ENCODE results near the gene RAB6A.
A peak's percentile ranks its signal among the peaks of the same experiment; 100 is the strongest.
"Not testable (repeated sequence)": the region's sequence is repeated elsewhere in the genome, so short reads cannot be mapped to it uniquely, and the experiment has no call there.

The RAB6A gene

GRCh38 chr11:73760679-73761402 lies at the start of gene RAB6A:
Gene RAB6A (minus strand): TSS chr11:73761074. CDS start chr11:73760635, 439 bp downstream.
- DNase-seq (ENCODE audit: low spot score), result peak; percentile 98

- DNase-seq (ENCODE audit: low spot score), result no peak
These were observed 49.8 kb upstream of the RAB6A start for GRCh38 chr11:73810637-73811036.

DNA sequence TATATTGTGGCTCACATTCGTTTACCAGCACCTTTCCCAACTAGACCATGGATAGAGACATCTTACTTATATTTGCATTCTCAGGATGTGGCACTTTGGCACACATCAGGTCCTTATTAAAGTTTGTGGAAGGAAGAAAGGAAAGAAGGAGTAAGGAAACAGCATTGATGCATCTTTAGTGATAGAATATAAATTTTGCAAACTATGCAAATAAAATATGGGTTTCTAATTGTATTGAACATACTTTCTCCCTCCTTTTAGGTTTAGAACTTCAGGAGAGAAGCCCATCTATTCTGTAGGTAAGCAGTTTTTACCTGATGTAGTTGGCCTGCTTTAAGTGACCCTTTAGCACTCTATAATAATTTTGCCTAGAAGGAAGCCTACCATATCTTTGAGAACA lies 47.2 kb upstream of the RAB6A start:
- DNase-seq (ENCODE audit: low spot score), result no peak

DNA sequence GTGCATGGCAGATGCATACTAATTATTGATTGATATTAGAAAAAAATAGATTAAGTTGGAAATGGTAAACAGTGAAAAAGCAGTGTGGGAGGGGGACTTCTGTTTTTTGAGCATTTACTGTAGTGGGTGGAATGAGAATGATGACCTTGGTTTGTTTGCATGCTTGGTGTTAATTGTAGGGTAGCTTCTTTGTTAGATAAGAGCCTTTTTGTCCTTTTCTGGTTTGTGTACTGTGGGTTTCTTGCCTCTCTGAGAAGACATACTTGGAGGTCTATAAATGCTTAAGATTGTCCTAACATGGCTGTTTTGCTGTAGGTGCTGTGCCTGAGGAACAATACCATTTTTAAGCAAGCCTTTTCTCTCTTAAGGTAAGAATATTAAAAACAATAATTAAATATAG lies 43.8 kb upstream of the RAB6A start:
- no peak for DNase-seq (ENCODE audit: low spot score)

DNA sequence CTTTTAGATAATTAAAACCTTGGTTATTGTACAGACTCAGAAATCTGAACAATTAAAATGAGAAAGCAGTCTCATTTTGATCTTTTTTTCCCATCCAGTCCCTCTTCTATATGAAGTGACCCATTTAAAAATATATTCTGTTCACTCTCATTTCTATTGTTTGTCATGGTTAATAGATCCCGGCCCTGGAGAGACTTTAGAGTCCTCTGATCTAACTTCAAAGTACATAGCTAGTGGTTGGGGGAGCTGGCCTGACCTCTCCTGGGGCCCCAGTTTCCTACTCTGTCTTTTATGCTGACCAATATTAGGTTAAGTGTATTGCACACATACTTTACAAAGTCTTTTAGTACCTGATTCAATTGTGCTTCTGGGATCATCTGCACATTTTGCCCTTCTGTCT lies 40.3 kb upstream of the RAB6A start:
- no peak for DNase-seq (ENCODE audit: low spot score)

- DNase-seq (ENCODE audit: low spot score), result no peak
These were observed 39.5 kb upstream of the RAB6A start for GRCh38 chr11:73800276-73800806.

- no peak for DNase-seq (ENCODE audit: low spot score)
These were observed 36.6 kb upstream of the RAB6A start for GRCh38 chr11:73797457-73797856.

DNA sequence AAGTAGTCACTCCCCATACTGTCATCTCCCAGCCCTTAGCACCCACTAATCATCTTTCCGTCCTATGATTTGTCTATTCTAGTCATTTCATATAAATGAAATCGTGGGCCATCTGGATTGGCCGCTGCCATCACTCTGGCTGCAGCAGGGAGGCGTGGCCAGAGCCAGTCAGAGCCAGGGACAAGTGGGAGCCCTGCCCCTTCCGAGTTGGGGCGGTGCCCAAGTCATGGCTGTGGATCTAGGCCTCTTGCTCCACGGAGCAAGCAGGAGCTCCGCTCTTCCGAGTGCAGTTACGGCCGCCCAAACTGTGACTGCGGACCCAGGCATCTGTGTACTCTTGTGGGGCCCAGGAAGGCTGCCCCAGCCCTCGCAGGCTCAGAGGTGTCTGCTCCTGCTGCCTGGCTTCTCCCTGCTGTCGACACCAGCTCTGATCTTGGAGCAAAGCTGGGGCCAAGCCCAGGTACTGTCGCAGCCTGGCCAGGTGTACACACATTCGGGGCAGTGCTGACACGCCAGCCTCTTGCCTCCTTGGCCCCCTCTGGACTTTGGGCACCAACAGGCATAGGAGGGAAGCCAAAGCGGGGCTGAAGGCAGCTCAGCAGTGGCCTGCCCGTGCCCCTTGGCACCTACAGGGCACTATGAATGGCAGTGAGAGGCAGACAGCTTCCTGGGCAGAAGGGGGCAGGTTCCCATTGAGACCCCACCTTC lies 35.2 kb upstream of the RAB6A start:
- no peak for DNase-seq (ENCODE audit: low spot score)

GRCh38 chr11:73792584-73792983 lies 31.7 kb upstream of the RAB6A start:
- no peak for DNase-seq (ENCODE audit: low spot score)

- DNase-seq (ENCODE audit: low spot score), result no peak
These were observed 28.4 kb upstream of the RAB6A start for GRCh38 chr11:73789279-73789670.

GRCh38 chr11:73787643-73788558 lies 27.0 kb upstream of the RAB6A start, which contains the start of gene MRPL48:
Gene MRPL48 (plus strand): TSS chr11:73787874. CDS start chr11:73787972, 98 bp downstream.
- DNase-seq (ENCODE audit: low spot score), result peak; percentile 98

- DNase-seq (ENCODE audit: low spot score), result no peak
These were observed 26.3 kb upstream of the RAB6A start for GRCh38 chr11:73787051-73787642.

GRCh38 chr11:73785467-73785866 lies 24.6 kb upstream of the RAB6A start:
- DNase-seq (ENCODE audit: low spot score), result not testable (repeated sequence)

DNA sequence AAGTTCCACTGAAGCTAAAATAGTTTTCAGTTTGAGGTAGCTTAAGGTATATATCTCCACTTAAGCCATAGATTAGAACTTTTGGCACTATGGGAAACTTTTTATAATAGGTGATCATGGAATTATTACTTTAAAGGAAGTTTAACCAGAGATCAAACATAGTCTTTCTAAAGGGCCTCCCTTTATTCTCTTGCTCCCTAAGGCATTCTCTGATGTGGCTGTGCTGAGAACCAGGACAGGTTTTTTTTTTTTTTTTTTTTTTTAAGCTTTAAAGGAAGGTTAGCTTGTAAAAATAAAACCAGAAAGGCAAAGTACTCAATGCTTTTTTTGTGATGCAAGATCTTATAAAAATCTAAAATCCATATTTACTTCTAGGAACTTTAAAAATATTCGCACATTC lies 23.9 kb upstream of the RAB6A start:
- no peak for DNase-seq (ENCODE audit: low spot score)

- no peak for DNase-seq (ENCODE audit: low spot score)
These were observed 23.3 kb upstream of the RAB6A start for GRCh38 chr11:73784080-73784634.

DNA sequence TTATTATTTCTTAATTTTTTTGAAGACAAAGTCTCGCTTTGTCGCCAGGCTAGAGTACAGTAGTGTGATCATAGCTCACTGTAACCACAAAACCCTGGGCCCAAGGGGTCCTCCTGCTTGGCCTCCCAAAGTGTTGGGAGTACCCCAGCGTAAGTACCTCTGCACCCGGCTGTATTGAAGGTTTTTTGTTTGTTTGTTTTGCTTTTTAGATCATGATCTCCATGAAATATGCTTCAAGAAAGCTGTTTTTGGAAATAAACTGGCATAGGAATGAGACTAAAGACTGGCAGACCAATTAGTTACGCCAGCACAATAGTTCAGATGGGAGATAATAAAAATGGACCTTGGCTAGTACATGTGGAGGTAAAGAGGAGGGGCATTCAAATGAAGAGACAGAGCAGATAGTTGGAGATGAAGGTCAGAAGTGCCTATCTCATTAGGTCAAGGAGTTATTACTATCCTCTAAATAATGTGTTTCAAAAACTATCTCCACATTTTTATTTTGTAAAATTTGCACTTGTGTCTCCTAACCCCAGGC lies 22.7 kb upstream of the RAB6A start:
- no peak for DNase-seq (ENCODE audit: low spot score)

GRCh38 chr11:73781303-73781702 lies 20.4 kb upstream of the RAB6A start:
- DNase-seq (ENCODE audit: low spot score), result no peak

GRCh38 chr11:73779084-73779902 lies 18.4 kb upstream of the RAB6A start:
- DNase-seq (ENCODE audit: low spot score), result peak; percentile 97

DNA sequence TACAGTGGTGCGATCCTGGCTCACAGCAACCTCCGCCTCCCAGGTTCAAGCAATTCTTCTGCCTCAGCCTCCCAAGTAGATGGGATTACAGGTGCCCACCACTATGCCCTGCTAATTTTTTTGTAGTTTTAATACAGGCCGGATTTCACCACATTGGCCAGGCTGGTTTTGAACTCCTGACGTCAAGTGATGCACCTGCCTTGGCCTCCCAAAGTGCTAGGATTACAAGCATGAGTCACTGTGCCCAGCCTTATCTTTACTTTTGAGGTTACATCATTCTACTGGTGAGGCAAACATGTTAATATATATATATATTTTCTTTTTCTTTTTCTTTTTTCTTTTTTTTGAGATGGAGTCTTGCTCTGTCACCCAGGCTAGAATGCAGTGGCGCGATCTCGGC lies 9.9 kb upstream of the RAB6A start:
- not testable (repeated sequence) for DNase-seq (ENCODE audit: low spot score)

- no peak for DNase-seq (ENCODE audit: low spot score)
These were observed 5.9 kb upstream of the RAB6A start for GRCh38 chr11:73766763-73767162.
